LoVo (cell line): Measurements from ENCODE around the gene CHMP4A.
"Not testable (repeated sequence)": the region's sequence is repeated elsewhere in the genome, so short reads cannot be mapped to it uniquely, and the experiment has no call there.

ENCODE experiments used
- DNase-seq: peaks from one replicate; pipeline ENCODE4 v3.0.0-alpha.2; 2016; ENCODE audit warnings: low spot score

The CHMP4A gene

DNA sequence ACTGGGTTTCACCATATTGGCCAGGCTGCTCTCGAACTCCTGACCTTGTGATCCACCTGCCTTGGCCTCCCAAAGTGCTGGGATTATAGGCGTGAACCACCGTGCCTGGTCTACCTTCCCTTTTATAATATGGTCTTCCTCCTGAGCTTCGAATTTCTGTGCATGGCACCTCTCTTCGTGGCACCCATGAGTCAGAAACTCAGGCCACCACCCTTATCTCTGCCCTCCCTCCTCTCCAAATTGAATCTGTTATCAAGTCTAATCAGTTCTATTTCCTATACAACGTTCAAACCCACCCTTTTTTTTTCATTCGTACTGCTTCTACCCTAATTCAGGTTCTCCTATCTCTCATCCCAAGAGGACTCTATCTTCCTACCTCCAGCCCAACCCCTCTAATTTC, 34.1 kb upstream of the CHMP4A start:
- DNase-seq = no peak

DNA sequence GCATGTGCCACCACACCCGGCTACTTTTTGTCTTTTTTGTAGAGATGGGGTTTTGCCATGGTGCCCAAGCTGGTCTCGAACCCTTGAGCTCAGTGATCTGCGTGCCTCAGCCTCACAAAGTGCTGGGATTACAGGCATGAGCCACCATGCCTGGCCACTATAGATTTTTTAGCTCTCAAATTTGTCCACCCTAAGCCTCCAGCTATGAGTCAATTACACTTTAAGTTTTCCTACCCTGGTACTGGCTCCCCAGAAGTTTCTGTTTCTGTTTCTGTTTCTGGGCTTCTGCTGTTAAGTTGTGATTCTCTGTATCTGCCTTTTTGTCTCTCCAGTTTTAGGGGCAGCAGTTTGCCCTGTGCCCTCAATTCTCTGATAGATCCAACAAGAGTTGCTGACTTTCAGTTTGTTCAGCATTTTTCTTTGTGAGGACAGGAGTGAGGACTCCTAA, 33.5 kb upstream of the CHMP4A start:
- DNase-seq = no peak

GRCh38 chr14:24245350-24245749, 32.1 kb upstream of the CHMP4A start:
- DNase-seq = not testable (repeated sequence)

GRCh38 chr14:24243336-24243836, 30.1 kb upstream of the CHMP4A start:
- DNase-seq = peak; percentile 30

DNA sequence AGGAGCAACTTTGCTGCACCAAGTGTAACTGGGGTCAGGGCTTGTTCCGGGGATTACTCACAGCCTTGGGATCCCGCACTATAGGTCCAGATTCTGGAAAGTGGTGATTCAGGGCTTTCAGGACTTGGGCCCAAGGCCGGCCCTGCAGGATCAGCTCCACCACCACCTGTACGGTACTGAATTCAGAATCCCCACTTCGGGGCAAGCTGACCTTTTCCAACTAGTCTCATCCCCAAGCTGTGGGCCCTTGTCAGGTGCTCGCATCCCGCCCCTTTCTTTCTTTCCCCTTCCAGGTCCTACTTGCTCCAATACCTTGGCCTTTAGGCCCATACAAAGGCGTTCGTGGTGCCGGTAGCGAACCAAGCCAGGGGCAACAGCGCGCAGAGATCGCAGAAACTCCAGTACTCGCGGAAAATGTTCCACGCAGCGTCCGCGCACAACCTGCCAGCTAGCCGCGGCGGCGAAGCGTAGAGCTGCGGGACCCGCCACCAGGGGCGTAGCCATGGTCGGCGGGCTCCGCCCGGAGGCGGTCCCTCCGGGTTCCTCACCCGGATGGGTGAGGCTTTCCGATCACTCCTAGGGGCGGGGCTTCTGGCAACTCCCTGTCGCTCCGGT, 28.6 kb upstream of the CHMP4A start:
- DNase-seq = peak; percentile 95

- no peak for DNase-seq
Observed at GRCh38 chr14:24240110-24240918, 27.0 kb upstream of the CHMP4A start.

DNA sequence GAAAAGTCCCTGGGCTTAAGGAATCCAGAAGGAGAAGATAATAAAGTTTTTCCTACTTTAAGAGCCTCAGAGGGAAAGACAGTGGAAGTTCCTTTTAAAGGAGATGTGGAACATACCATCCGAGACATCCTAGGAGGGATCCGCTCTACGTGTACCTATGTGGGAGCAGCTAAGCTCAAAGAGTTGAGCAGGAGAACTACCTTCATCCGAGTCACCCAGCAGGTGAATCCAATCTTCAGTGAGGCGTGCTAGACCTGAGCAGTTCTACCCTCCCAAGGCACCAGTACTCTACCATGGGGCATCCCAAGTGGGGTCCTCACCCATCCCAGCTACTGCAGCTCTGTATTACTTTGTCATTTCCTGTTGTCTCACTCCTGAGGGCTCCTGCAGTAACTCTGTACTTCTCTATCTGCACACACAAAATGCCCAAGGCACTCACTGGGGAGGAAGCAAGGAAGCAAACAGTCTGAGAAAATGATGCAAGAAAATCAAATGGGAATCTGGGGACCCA, 25.3 kb upstream of the CHMP4A start:
- DNase-seq = no peak

- DNase-seq = no peak
Observed at GRCh38 chr14:24238123-24238522, 24.8 kb upstream of the CHMP4A start.

GRCh38 chr14:24237463-24237955, 24.2 kb upstream of the CHMP4A start:
- no peak for DNase-seq

DNA sequence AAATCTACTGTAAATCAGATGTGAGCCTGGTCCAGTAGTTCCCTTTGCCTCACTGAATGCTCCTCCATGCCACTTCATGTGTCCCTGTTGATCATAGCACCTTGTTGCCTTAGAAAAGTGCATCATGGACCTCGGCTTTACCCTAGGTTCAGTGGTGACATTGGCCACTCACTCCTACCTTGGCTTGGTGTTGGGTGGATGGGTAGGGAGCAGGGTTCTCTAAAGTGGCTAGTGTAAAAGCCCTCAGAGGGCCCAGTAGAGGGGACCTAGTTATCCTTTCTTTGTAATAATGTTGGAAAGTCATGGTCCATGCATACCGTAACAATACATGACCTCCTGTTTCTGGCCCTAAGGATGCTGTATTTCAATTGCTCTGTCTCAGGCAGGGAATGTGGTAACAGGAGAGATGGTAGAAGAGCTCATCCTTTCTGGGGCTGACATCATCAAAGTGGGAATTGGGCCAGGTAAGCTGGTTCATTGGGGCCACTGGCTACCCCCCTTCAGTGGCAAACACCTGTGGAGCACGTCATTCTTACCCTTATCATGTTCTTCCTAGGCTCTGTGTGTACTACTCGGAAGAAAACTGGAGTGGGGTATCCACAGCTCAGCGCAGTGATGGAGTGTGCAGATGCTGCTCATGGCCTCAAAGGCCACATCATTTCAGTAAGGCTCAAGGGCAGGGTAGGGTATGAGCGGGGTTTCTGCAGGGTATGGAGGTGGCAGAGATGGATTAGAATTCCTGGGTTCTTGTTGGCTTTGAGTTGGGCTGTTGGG, 23.6 kb upstream of the CHMP4A start:
- DNase-seq = no peak

DNA sequence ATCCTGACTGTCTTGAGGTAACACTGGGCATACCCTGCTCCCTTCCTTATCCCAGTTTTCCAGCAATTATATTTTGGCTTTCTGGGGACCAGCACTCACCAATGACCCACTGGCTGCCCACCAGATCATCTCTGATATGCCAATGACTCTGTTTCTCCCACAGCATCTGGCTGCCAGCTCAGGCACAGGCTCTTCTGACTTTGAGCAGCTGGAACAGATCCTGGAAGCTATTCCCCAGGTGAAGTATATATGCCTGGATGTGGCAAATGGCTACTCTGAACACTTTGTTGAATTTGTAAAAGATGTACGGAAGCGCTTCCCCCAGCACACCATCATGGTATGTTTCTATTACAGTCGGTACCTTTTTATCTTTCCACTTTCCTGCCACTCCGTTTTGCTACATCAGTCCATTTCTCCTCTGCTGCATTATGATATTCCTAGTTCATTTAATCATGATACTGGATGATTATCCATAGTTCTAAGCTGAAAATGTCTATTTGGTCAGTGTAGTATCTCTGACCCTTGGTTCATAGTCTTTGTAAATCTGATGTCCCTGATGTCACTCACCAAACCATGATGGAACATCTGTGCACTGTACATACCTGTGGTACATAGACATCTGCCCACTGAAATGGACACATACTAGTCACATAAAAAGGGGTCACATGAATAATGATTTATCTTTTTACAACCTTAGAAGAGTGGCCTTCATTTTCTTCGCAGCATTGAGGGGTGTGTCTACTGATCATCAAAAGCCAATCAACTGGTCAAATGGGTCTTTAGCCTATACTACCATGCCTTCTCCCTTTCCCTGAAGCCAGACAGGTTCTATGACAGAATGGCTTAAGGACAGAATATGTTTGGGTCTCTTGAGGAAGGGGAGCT, 22.8 kb upstream of the CHMP4A start:
- no peak for DNase-seq

DNA sequence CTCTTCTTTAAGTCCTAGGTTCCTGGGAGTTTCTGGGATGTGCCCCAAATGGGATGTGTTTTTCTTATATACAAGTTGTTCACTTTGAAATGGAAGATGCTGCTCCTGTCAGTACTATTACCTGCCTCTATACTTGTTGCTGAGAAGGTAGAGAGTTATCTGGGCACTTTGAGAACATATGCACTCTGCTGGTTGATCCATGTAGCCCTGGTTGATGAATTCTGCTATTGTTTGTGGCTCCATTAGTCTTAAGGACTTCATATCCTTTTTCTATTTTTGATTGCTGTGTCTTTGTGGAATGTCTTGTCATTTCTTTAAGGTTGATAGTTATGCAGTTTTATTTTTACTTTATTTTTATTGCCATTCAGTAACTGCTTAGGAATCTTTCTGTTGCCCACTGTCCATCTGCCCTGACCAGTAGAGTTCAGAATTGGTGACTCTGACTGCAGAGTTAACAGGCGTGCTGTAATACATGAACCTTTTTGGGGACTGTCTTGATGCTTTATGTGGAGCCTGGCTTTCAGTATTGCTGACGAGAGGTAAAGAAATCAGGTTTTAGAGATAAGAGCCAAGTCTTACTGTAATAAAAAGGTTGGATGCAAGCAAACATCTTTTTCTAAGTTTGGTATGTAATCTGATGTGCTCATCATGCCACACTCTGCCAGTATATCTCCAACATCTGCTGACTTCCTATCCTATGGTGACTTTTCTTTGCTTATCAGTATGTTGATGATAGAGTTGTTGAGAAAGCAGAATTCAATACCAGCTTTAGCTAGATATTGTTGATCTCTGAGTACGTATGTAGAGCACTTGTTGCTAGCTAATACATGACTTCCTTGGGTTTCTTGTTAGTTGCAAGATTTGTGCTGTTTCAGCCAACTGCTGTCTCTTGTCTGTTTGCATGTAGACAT, 21.1 kb upstream of the CHMP4A start:
- no peak for DNase-seq

GRCh38 chr14:24233538-24233866, 20.2 kb upstream of the CHMP4A start:
- DNase-seq = no peak

GRCh38 chr14:24232645-24233537, 19.6 kb upstream of the CHMP4A start, which contains the start of gene GMPR2:
Gene GMPR2 (plus strand): TSS chr14:24232929. CDS start chr14:24233254, 325 bp downstream.
- no peak for DNase-seq

DNA sequence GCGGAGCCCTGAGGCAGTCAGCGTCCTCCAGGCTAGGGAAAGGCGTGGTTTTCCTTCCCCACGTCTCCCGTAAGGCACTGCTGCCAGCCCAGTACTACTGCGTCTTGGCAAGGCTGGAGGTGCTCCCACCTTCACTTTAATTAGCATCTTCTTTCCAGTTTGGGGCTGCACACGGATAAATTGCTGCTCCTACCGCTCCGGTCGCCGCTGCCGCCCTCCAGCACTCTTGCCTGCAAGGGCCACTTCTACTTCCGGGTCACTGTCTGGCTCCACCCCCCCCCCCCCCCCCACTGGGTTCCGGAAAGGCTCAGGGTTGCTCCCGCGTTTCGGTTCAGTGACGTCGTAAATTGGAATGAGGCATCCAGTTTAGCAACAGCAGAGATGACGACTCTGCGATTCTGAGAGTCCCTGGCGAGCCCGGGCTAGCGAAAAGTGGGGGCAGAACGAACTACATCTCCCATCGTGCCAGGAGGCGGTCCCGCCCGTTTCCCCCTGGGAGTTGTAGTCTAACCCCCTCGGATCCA, 18.9 kb upstream of the CHMP4A start, which contains the start of gene NEDD8:
Gene NEDD8 (minus strand): TSS at position 247 of the 524 bp plus-strand sequence. CDS start 100 bp downstream, at position 147.
- DNase-seq = peak; percentile 83

- no peak for DNase-seq
Observed at GRCh38 chr14:24231263-24232120, 18.2 kb upstream of the CHMP4A start.

DNA sequence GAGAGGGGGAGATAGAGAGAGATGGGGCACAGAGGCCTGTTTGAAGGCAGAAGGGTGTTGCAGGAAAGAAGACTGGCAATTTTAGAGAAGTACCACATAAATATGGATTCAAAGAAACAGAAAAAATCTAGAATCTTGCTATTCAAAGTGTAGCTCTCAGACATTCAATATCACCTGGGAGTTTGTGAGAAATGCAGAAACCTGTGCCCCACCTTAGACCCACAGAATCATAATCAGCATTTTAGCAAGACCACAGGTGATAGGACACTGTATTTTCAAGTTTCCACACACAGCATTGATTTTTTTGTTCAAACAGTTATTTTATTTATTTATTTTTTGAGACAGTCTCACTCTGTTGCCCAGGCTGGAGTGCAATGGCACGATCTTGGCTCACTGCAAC, 15.6 kb upstream of the CHMP4A start:
- DNase-seq = no peak

- DNase-seq = no peak
Observed at GRCh38 chr14:24226473-24226872, 13.2 kb upstream of the CHMP4A start.
